Measurements from ENCODE around the gene POLR3G.

DNA sequence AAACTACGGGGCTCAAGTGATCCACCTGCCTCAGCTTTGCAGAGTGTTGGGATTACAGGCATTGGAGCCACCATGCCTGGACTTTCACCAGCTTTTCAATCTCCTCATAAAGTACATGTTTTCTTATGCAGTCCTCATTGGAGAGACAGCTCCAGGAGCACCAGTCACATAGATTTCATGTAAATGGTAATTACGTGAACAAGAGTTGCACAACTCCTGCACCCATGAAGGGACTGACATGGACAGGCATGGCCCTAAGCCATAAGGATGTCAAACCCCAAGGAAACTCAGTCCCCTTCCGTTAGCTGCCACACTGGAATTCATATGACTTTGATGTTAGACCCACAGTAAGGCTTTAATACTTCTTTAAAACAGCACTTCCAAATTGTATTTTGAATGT, 76.3 kb downstream of the POLR3G start:
- no peak for TF ChIP-seq EZH2 (IDR thresholded peaks at IDR 0.05; ENCODE audit: borderline replicate concordance, low read length)
- TF ChIP-seq, protein P1, sequence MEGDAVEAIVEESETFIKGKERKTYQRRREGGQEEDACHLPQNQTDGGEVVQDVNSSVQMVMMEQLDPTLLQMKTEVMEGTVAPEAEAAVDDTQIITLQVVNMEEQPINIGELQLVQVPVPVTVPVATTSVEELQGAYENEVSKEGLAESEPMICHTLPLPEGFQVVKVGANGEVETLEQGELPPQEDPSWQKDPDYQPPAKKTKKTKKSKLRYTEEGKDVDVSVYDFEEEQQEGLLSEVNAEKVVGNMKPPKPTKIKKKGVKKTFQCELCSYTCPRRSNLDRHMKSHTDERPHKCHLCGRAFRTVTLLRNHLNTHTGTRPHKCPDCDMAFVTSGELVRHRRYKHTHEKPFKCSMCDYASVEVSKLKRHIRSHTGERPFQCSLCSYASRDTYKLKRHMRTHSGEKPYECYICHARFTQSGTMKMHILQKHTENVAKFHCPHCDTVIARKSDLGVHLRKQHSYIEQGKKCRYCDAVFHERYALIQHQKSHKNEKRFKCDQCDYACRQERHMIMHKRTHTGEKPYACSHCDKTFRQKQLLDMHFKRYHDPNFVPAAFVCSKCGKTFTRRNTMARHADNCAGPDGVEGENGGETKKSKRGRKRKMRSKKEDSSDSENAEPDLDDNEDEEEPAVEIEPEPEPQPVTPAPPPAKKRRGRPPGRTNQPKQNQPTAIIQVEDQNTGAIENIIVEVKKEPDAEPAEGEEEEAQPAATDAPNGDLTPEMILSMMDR (IDR thresholded peaks at IDR 0.05; ENCODE audit: low read length): no peak

Data from OCI-LY1 (cell line).